Neural cell (in vitro differentiated cells): ENCODE data around the gene LAPTM5. TPM values are rescaled to one million over a fixed set of nuclear protein-coding genes. Genes with fewer than 3 reads are reported as not detected.

ENCODE experiments used
- H2AFZ ChIP-seq: fragments of 200-600, 300-800 bp; sonication (generic), shearing (Covaris generic); 2 replicates; pipeline ENCODE4 v1.6.0; 2014; ENCODE audit warnings: low read depth, mild to moderate bottlenecking, antibody characterized with exemption, low read length, moderate library complexity
- H3F3A ChIP-seq: fragments of 200-600 bp; shearing (Covaris generic); 2 replicates; pipeline ENCODE4 v1.6.1; 2016; ENCODE audit warnings: mild to moderate bottlenecking, moderate library complexity, mixed read lengths, antibody characterized with exemption, low read length; ENCODE audit not compliant: insufficient read depth, poor library complexity, severe bottlenecking
- H3K27ac ChIP-seq: fragments of 200-600, 300-800 bp; sonication (generic), shearing (Covaris generic); 2 replicates; pipeline ENCODE4 v1.5.1; 2014; ENCODE audit warnings: mild to moderate bottlenecking, low read length, moderate library complexity
- H3K27me3 ChIP-seq: fragments of 300-800, 200-600 bp; sonication (generic), shearing (Covaris generic); 2 replicates; pipeline ENCODE4 v1.6.0; 2014; ENCODE audit warnings: mild to moderate bottlenecking, low read depth, low read length, moderate library complexity; ENCODE audit not compliant: insufficient read depth
- H3K36me3 ChIP-seq: fragments of 300-800, 200-600 bp; sonication (generic), shearing (Covaris generic); 2 replicates; pipeline ENCODE4 v1.5.1; 2014; ENCODE audit warnings: mild to moderate bottlenecking, antibody characterized with exemption, low read length, moderate library complexity; ENCODE audit not compliant: insufficient read depth
- H3K4me2 ChIP-seq: fragments of 300-800, 200-600 bp; sonication (generic), shearing (Covaris generic); 2 replicates; pipeline ENCODE4 v1.6.0; 2014; ENCODE audit warnings: mild to moderate bottlenecking, low read length
- H3K4me3 ChIP-seq: fragments of 300-800, 200-600 bp; sonication (generic), shearing (Covaris generic); 2 replicates; pipeline ENCODE4 v1.5.1; 2014; ENCODE audit warnings: mild to moderate bottlenecking, low read length, moderate library complexity
- H3K79me2 ChIP-seq: fragments of 200-600 bp; shearing (Covaris generic); replicated peaks from 2 replicates; pipeline ENCODE4 v1.6.0; 2014; ENCODE audit warnings: mild to moderate bottlenecking, low read length, moderate library complexity; ENCODE audit not compliant: insufficient read depth
- H3K9ac ChIP-seq: fragments of 300-800, 200-600 bp; sonication (generic), shearing (Covaris generic); 2 replicates; pipeline ENCODE4 v1.6.1; 2016; ENCODE audit warnings: mild to moderate bottlenecking, low read length, mixed read lengths
- H3K9me2 ChIP-seq: fragments of 200-600 bp; shearing (Covaris generic); 2 replicates; pipeline ENCODE4 v1.6.1; 2016; ENCODE audit warnings: mild to moderate bottlenecking, low read length, mixed read lengths; ENCODE audit not compliant: insufficient read depth
- H3K9me3 ChIP-seq: fragments of 200-600, 300-800 bp; sonication (generic), shearing (Covaris generic); 2 replicates; pipeline ENCODE4 v1.6.1; 2016; ENCODE audit warnings: mild to moderate bottlenecking, mixed run types, low read length, moderate library complexity, mixed read lengths
- H4K20me1 ChIP-seq: fragments of 200-600 bp; shearing (Covaris generic); 2 replicates; pipeline ENCODE4 v1.6.1; 2016; ENCODE audit warnings: mild to moderate bottlenecking, mixed run types; ENCODE audit not compliant: insufficient read depth
- EP300 ChIP-seq: fragments of 450-650 bp; conservative IDR thresholded peaks from 2 replicates; pipeline ENCODE4 v1.6.1; 2014; ENCODE audit warnings: antibody characterized with exemption, mild to moderate bottlenecking, moderate library complexity; ENCODE audit not compliant: poor library complexity, severe bottlenecking
- EZH2 ChIP-seq: fragments of 200-600, 300-800 bp; shearing (Covaris generic), sonication (generic); IDR thresholded peaks from 2 replicates; pipeline ENCODE4 v1.6.1; 2014; ENCODE audit warnings: antibody characterized with exemption, low read length, borderline replicate concordance, mild to moderate bottlenecking; ENCODE audit not compliant: insufficient read depth, poor library complexity, severe bottlenecking
- MXI1 ChIP-seq: fragments of 450-650 bp; conservative IDR thresholded peaks from 2 replicates; pipeline ENCODE4 v1.6.1; 2014; ENCODE audit warnings: antibody characterized with exemption, mild to moderate bottlenecking; ENCODE audit not compliant: poor library complexity, severe bottlenecking
- POLR2AphosphoS5 ChIP-seq: IDR thresholded peaks from 2 replicates; pipeline ENCODE4 v1.6.1; 2012
- RAD21 ChIP-seq: fragments of 450-650 bp; conservative IDR thresholded peaks from 2 replicates; pipeline ENCODE4 v1.6.1; 2014; ENCODE audit warnings: antibody characterized with exemption, mild to moderate bottlenecking, moderate library complexity
- SMC3 ChIP-seq: fragments of 450-650 bp; conservative IDR thresholded peaks from 2 replicates; pipeline ENCODE4 v1.6.1; 2014; ENCODE audit warnings: antibody characterized with exemption, mild to moderate bottlenecking, moderate library complexity; ENCODE audit not compliant: poor library complexity
- TAF1 ChIP-seq: IDR thresholded peaks from 2 replicates; pipeline ENCODE4 v1.6.1; 2012; ENCODE audit warnings: low read depth
- polyA plus RNA-seq: library from polyadenylated mRNA; depleted of rRNA; stranded (reverse); fragments of >200 nt; gene quantifications from 2 replicates; pipeline ENCODE4 v1.2.3, GENCODE V29; 2014
- TF ChIP-seq, protein P1 (sequence below): fragments of 450-650 bp; IDR thresholded peaks from 2 replicates; pipeline ENCODE4 v1.5.1; 2014; ENCODE audit warnings: antibody characterized with exemption, mild to moderate bottlenecking, moderate library complexity; ENCODE audit not compliant: poor library complexity, severe bottlenecking
- TF ChIP-seq, protein P2 (sequence below): IDR thresholded peaks from 2 replicates; pipeline ENCODE4 v1.6.1; 2012; ENCODE audit warnings: borderline replicate concordance

The LAPTM5 gene
- polyA plus RNA-seq, 1 donor from 2014 or later: 0.12 TPM

DNA sequence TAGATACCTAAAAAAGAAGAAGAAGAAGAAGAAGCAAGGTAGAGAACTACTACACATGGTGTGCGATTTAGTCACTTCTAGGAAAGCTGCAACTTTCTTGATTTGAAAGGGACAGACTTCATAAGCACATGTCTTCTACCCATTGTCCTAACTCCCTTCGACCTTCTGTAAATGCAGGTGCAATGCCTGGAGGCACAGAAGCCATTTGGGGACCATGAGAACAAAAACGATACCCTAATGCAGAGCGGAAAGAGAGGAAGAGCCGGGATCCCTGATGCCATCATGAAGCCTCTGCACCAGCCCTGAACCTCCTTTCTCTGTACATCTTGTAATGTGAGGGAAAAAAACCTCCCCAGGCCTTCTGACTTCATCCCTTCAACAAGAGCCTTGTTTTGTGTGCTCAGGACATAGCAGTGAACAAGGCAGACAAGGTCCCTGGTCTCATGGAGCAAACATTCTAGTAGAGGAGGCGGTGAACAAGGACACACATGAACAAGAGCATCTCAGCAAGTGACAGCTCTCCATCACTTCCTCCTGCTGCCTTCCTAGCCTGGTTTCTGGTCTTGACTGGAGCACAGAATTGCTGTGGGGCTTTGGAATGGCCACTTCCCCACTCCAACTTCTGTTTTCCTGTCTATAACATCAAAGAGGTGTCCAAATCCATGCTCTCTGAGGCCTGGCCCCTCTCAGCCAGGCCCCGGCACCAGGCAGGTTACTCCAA is 5.5 kb upstream of the LAPTM5 start:
- no peak for TF ChIP-seq EZH2
- TF ChIP-seq, protein P1, sequence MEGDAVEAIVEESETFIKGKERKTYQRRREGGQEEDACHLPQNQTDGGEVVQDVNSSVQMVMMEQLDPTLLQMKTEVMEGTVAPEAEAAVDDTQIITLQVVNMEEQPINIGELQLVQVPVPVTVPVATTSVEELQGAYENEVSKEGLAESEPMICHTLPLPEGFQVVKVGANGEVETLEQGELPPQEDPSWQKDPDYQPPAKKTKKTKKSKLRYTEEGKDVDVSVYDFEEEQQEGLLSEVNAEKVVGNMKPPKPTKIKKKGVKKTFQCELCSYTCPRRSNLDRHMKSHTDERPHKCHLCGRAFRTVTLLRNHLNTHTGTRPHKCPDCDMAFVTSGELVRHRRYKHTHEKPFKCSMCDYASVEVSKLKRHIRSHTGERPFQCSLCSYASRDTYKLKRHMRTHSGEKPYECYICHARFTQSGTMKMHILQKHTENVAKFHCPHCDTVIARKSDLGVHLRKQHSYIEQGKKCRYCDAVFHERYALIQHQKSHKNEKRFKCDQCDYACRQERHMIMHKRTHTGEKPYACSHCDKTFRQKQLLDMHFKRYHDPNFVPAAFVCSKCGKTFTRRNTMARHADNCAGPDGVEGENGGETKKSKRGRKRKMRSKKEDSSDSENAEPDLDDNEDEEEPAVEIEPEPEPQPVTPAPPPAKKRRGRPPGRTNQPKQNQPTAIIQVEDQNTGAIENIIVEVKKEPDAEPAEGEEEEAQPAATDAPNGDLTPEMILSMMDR: no peak
- TF ChIP-seq, protein P2, sequence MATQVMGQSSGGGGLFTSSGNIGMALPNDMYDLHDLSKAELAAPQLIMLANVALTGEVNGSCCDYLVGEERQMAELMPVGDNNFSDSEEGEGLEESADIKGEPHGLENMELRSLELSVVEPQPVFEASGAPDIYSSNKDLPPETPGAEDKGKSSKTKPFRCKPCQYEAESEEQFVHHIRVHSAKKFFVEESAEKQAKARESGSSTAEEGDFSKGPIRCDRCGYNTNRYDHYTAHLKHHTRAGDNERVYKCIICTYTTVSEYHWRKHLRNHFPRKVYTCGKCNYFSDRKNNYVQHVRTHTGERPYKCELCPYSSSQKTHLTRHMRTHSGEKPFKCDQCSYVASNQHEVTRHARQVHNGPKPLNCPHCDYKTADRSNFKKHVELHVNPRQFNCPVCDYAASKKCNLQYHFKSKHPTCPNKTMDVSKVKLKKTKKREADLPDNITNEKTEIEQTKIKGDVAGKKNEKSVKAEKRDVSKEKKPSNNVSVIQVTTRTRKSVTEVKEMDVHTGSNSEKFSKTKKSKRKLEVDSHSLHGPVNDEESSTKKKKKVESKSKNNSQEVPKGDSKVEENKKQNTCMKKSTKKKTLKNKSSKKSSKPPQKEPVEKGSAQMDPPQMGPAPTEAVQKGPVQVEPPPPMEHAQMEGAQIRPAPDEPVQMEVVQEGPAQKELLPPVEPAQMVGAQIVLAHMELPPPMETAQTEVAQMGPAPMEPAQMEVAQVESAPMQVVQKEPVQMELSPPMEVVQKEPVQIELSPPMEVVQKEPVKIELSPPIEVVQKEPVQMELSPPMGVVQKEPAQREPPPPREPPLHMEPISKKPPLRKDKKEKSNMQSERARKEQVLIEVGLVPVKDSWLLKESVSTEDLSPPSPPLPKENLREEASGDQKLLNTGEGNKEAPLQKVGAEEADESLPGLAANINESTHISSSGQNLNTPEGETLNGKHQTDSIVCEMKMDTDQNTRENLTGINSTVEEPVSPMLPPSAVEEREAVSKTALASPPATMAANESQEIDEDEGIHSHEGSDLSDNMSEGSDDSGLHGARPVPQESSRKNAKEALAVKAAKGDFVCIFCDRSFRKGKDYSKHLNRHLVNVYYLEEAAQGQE: no peak
- no peak for TF ChIP-seq POLR2AphosphoS5
- TF ChIP-seq RAD21: no peak
- no peak for TF ChIP-seq MXI1
- TF ChIP-seq SMC3: no peak
- no peak for TF ChIP-seq EP300
- TF ChIP-seq TAF1: no peak
- no peak overlapping the region for H3K4me3 ChIP-seq
- no peaks in the 10 kb centered on the region for H3F3A ChIP-seq
- no peak overlapping the region for H2AFZ ChIP-seq
- H3K4me2 ChIP-seq: no peak overlapping the region
- H3K9me3 ChIP-seq: no peaks in the 10 kb centered on the region
- H3K79me2 ChIP-seq: no peaks in the 10 kb centered on the region
- H3K9me2 ChIP-seq: no peaks in the 10 kb centered on the region
- H3K27ac ChIP-seq: no peak overlapping the region
- no peaks in the 10 kb centered on the region for H4K20me1 ChIP-seq
- no peaks in the 10 kb centered on the region for H3K27me3 ChIP-seq
- H3K9ac ChIP-seq: no peak overlapping the region
- H3K36me3 ChIP-seq: no peaks in the 10 kb centered on the region

DNA sequence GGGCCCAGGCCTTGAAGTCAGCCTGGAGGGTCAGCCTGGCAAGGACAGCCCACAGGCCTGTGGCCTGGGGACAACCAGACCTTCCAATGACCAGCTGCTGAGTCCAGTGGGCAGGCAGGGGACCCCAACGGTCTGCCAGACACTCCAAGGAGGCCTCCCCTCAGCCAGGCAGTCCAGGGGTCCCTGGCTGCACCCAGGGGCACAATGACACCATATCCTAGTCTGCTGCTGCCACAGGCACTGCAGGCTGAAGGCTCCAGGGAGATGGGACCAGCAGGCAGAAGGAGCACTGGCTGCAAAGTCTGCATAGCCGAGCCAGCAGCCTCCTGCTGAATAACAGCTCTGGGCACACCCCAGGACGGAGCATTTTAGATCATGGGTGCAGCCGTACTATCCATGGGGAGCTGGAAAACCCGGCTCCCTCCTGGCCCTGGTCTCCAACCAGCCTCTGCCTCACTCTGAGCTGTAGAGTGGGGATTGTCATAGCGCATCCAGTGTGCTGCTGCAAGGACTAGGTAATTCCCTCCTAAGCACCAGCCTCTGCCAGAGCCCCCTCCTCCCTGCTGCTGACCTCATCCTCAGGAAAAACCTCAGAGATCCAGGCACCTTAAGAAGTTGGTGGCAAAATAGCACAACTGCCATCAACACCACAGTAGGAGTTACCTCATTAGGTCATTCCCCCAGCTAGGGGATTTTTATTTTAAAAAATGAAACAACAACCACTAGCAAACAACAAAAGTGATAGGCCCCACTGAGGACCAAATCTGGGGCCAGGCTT is 4.8 kb upstream of the LAPTM5 start:
- no peaks in the 10 kb centered on the region for H3K36me3 ChIP-seq

More for the DNA sequence above, 4.8 kb upstream of the LAPTM5 start:
- H2AFZ ChIP-seq: no peak overlapping the region
- H3K27me3 ChIP-seq: no peaks in the 10 kb centered on the region
- no peaks in the 10 kb centered on the region for H3K9me2 ChIP-seq
- H3K4me3 ChIP-seq: no peak overlapping the region
- H4K20me1 ChIP-seq: no peaks in the 10 kb centered on the region
- H3K27ac ChIP-seq: no peak overlapping the region
- no peak overlapping the region for H3K9ac ChIP-seq
- H3K9me3 ChIP-seq: no peaks in the 10 kb centered on the region
- H3K4me2 ChIP-seq: no peak overlapping the region
- H3F3A ChIP-seq: no peaks in the 10 kb centered on the region
- TF ChIP-seq RAD21: no peak
- TF ChIP-seq TAF1: no peak
- no peaks in the 10 kb centered on the region for H3K79me2 ChIP-seq
